ENCODE measurements around the gene GSTCD. TPM values are rescaled to one million over a fixed set of nuclear protein-coding genes. Genes with fewer than 3 reads are reported as not detected.

GSTCD gene
- total RNA-seq, 1 experiment from 2014 or later, result 21.3 TPM

GRCh38 chr4:105815701-105816100 lies 107.1 kb downstream of the GSTCD start:
- no peak for TF ChIP-seq CTCF (IDR thresholded peaks at IDR 0.05; ENCODE audit: insufficient read depth in 1 of 2, low read depth in 1 of 2, low read length in 1 of 2, severe bottlenecking in 1 of 2, unreplicated experiment in 1 of 2)
- H3K4me1 ChIP-seq, result no peaks in the 10 kb centered on the region
- no peak for DNase-seq
- intact Hi-C loops (cut with micrococcal nuclease; ENCODE audit: unreplicated experiment), result no loop called here
- H3K36me3 ChIP-seq (ENCODE audit: control insufficient read depth, insufficient read depth, low read length), result no peaks in the 10 kb centered on the region
- H3K4me3 ChIP-seq (ENCODE audit: low read depth, low read length), result no peak overlapping the region
- Mint-ChIP-seq H3K36me3 (ENCODE audit: insufficient read depth, unreplicated experiment) (no peaks in the 10 kb centered on the region), H3K4me1 (ENCODE audit: low read depth, unreplicated experiment) (no peaks in the 10 kb centered on the region), H3K27me3 (ENCODE audit: insufficient read depth, unreplicated experiment) (no peaks in the 10 kb centered on the region), H3K9me3 (ENCODE audit: unreplicated experiment) (no peaks in the 10 kb centered on the region), H3K27ac (ENCODE audit: unreplicated experiment) (no peak overlapping the region), H3K4me3 (ENCODE audit: unreplicated experiment) (no peak overlapping the region)
- CTCF ChIA-PET, result no interaction called here
- POLR2A ChIA-PET, result no interaction called here
- H3K27me3 ChIP-seq (replicated peaks; ENCODE audit: control insufficient read depth, insufficient read depth, low read length), result no peaks in the 10 kb centered on the region
- H3K9me3 ChIP-seq, result no peaks in the 10 kb centered on the region
- BruUV-seq (replicated peaks), result no TSS peak

GRCh38 chr4:105822061-105822460 lies 113.5 kb downstream of the GSTCD start:
- H3K4me1 Mint-ChIP-seq (ENCODE audit: low read depth, unreplicated experiment), result no peaks in the 10 kb centered on the region
- no peak overlapping the region for H3K4me3 Mint-ChIP-seq (ENCODE audit: unreplicated experiment)
- no peak overlapping the region for H3K27ac Mint-ChIP-seq (ENCODE audit: unreplicated experiment)
- H3K27me3 ChIP-seq (replicated peaks; ENCODE audit: control insufficient read depth, insufficient read depth, low read length), result no peaks in the 10 kb centered on the region
- ChIA-PET POLR2A (no interaction called here), CTCF (no interaction called here)
- H3K9me3 Mint-ChIP-seq (ENCODE audit: unreplicated experiment), result no peaks in the 10 kb centered on the region
- no TSS peak for BruUV-seq (replicated peaks)
- no peaks in the 10 kb centered on the region for H3K9me3 ChIP-seq
- H3K4me1 ChIP-seq, result no peaks in the 10 kb centered on the region
- no peak for DNase-seq
- H3K27me3 Mint-ChIP-seq (ENCODE audit: insufficient read depth, unreplicated experiment), result no peaks in the 10 kb centered on the region
- H3K36me3 ChIP-seq (ENCODE audit: control insufficient read depth, insufficient read depth, low read length), result no peaks in the 10 kb centered on the region
- no peaks in the 10 kb centered on the region for H3K36me3 Mint-ChIP-seq (ENCODE audit: insufficient read depth, unreplicated experiment)
- TF ChIP-seq CTCF (IDR thresholded peaks at IDR 0.05; ENCODE audit: insufficient read depth in 1 of 2, low read depth in 1 of 2, low read length in 1 of 2, severe bottlenecking in 1 of 2, unreplicated experiment in 1 of 2), result no peak
- intact Hi-C loops (cut with micrococcal nuclease; ENCODE audit: unreplicated experiment), result no loop called here
- H3K4me3 ChIP-seq (ENCODE audit: low read depth, low read length), result no peak overlapping the region

GRCh38 chr4:105828074-105828473 lies 119.5 kb downstream of the GSTCD start:
- Histone ChIP-seq H3K27me3 (replicated peaks; ENCODE audit: control insufficient read depth, insufficient read depth, low read length) (no peaks in the 10 kb centered on the region), H3K4me3 (ENCODE audit: low read depth, low read length) (no peak overlapping the region), H3K9me3 (no peaks in the 10 kb centered on the region), H3K4me1 (peaks cover 5% of the 10 kb centered on the region; the same call in 1 of the 2 replicates), H3K36me3 (ENCODE audit: control insufficient read depth, insufficient read depth, low read length) (no peaks in the 10 kb centered on the region)
- BruUV-seq (replicated peaks), result no TSS peak
- no peaks in the 10 kb centered on the region for H3K36me3 Mint-ChIP-seq (ENCODE audit: insufficient read depth, unreplicated experiment)
- ChIA-PET POLR2A (no interaction called here), CTCF (no interaction called here)
- no peak overlapping the region for H3K27ac Mint-ChIP-seq (ENCODE audit: unreplicated experiment)
- intact Hi-C loops (cut with micrococcal nuclease; ENCODE audit: unreplicated experiment), result no loop called here
- no peaks in the 10 kb centered on the region for H3K27me3 Mint-ChIP-seq (ENCODE audit: insufficient read depth, unreplicated experiment)
- no peaks in the 10 kb centered on the region for H3K9me3 Mint-ChIP-seq (ENCODE audit: unreplicated experiment)
- H3K4me1 Mint-ChIP-seq (ENCODE audit: low read depth, unreplicated experiment), result peaks cover 8% of the 10 kb centered on the region
- no peak for TF ChIP-seq CTCF (IDR thresholded peaks at IDR 0.05; ENCODE audit: insufficient read depth in 1 of 2, low read depth in 1 of 2, low read length in 1 of 2, severe bottlenecking in 1 of 2, unreplicated experiment in 1 of 2)
- no peak for DNase-seq
- no peak overlapping the region for H3K4me3 Mint-ChIP-seq (ENCODE audit: unreplicated experiment)
